Sigmoid colon (tissue), 3 donors: Measurements from ENCODE around the gene RASL10A.

Experiments
- CTCF ChIP-seq, 4 experiments: fragments of 450-650 bp in 3 of 4; fragments of 200-600 bp in 1 of 4; IDR thresholded peaks; one replicate each; pipeline ENCODE4 v1.5.1; 2016 to 2019; ENCODE audit warnings: antibody characterized with exemption in 4 of 4, mild to moderate bottlenecking in 3 of 4, moderate library complexity in 2 of 4
- POLR2A ChIP-seq, 2 donors: fragments of 450-650 bp; IDR thresholded peaks; one replicate each; pipeline ENCODE4 v1.6.1; 2016; ENCODE audit warnings: antibody characterized with exemption in 2 of 2, mild to moderate bottlenecking in 2 of 2, moderate library complexity in 2 of 2

- TF ChIP-seq POLR2A (IDR thresholded peaks at IDR 0.05) = no peak
- TF ChIP-seq CTCF (IDR thresholded peaks at IDR 0.05) = no peak
Observed at GRCh38 chr22:29308148-29308790, 7.2 kb downstream of the RASL10A start.
